KBM-7 (cell line): Measurements from ENCODE around the gene RASGEF1C.
"Not testable (repeated sequence)": the region's sequence is repeated elsewhere in the genome, so short reads cannot be mapped to it uniquely, and the experiment has no call there.

Experiments used
- DNase-seq: peaks from one replicate; pipeline ENCODE4 v3.0.0-alpha.2; 2015
- in situ Hi-C: fragments of 300-500 bp; cut with MboI; formaldehyde crosslinking; loops from 2 replicates; pipeline ENCODE4 v1.14.3; 2020; ENCODE audit warnings: low sequenced_read_pairs, low pct_unique_long_range_greater_than_20kb, mixed read lengths

Gene RASGEF1C

GRCh38 chr5:180212363-180213255, 3.6 kb upstream of the RASGEF1C start:
- in situ Hi-C loops, result no loop called here

DNA sequence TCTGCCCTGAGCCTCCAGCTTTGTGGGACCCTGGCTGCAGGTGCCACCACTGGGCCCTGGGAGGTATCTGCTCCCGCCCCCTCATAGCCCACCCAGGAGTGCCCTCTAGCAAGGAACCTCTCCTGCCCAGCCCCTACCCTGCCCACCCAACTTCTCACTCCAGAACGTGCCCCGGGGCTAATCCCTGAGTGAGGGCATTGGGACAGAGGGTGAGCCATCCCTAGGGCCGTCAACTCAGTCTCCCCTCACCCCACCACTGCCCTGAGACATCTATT, 2.7 kb upstream of the RASGEF1C start:
- in situ Hi-C loops, result no loop called here
- DNase-seq, result no peak

More at GRCh38 chr5:180212363-180213255, 3.6 kb upstream of the RASGEF1C start:
- DNase-seq, result no peak

- DNase-seq, result no peak
- in situ Hi-C loops, result no loop called here
Observed at GRCh38 chr5:180210961-180211760, 2.1 kb upstream of the RASGEF1C start.

- DNase-seq, in situ Hi-C loops: not testable (repeated sequence)
Observed at GRCh38 chr5:180210077-180210476, 1.1 kb upstream of the RASGEF1C start.

- in situ Hi-C loops, result no loop called here
- DNase-seq, result peak; percentile 10
Observed at GRCh38 chr5:180208435-180209081, 453 bp downstream of the RASGEF1C start.

- no peak for DNase-seq
- in situ Hi-C loops, result no loop called here
Observed at GRCh38 chr5:180208038-180208434, 975 bp downstream of the RASGEF1C start.

DNA sequence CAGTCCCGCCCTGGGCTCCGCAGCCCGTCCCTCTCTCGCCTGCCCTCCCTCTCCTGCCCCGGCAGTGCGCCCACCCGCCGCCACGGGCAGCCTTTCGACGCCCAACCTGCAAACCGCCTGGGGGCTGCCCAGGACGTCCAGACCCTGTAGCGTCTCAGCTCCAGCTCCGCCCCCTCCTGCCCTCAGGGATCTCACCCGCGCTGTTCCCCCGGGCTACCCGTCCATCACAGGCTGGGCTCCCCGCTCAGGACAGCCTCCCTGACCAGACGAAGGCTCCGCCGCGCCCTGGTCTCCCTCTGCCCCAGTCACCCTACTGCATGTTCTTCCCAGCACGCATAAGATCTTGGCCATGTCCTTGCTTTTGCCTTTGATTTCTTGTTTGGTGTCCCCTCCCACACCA, 1.4 kb downstream of the RASGEF1C start:
- DNase-seq, result no peak
- in situ Hi-C loops, result no loop called here

DNA sequence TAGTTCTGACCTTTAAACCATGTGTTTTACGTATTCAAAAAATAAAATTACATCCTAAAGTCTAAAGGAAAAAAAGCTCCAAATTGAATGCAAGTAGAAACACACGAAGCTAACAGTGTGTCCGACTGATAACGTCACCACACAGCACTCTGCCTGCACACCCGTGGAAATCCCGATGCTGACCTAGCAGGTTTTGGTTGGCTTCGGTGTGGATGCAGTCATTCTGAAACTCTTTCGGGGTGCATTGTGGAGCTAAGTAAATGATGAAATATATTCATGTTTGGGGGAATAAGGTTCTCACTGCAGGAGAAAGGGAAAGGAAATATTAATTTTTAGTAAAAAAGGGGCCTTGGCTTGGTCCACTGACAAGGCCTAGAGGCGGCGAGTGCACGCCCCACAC, 2.0 kb downstream of the RASGEF1C start:
- in situ Hi-C loops, result no loop called here
- DNase-seq, result no peak

DNA sequence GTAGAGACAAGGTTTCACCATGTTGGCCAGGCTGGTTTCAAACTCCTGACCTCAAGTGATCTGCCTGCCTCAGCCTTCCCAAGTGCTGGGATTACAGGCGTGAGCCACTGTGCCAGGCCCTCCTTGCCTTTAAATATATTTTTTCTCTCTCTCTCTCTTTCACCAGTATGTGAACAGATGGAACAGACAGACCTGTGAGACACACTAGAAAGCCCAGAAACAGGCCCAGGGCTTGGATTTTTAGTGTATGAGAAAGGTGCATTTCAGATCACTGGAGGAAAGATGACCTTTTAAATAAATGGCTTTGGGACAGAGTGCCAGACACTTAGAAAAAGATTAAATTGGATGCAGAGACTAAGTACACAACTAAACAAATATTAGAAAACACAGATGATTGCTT, 3.1 kb downstream of the RASGEF1C start:
- no peak for DNase-seq
- in situ Hi-C loops, result no loop called here

DNA sequence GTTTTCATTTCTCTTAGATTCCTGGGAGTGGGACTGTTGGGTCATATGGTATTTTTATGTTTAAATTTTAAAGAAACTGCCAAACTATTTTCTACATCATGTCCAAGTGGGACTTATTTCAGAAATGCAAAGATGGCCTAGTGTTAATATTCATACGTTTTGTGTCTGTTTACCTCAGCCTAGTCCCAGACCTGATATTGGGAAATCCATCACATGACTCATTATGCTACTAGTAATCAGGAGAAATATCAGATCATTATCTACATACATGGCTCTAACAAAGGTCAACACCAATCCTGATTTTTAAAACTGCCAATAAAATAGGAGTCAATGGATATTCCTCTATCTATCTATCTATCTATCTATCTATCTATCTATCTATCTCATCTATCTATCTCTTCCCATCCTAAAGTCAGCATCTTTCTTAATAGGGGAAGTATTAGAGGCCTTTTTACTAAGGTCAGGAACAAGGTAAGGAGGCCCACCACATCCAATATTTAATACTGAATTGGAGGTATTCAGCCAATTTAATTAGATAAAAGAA, 4.7 kb downstream of the RASGEF1C start:
- DNase-seq, result no peak
- in situ Hi-C loops, result no loop called here

GRCh38 chr5:180202939-180203573, 6.0 kb downstream of the RASGEF1C start:
- in situ Hi-C loops, result no loop called here
- no peak for DNase-seq

DNA sequence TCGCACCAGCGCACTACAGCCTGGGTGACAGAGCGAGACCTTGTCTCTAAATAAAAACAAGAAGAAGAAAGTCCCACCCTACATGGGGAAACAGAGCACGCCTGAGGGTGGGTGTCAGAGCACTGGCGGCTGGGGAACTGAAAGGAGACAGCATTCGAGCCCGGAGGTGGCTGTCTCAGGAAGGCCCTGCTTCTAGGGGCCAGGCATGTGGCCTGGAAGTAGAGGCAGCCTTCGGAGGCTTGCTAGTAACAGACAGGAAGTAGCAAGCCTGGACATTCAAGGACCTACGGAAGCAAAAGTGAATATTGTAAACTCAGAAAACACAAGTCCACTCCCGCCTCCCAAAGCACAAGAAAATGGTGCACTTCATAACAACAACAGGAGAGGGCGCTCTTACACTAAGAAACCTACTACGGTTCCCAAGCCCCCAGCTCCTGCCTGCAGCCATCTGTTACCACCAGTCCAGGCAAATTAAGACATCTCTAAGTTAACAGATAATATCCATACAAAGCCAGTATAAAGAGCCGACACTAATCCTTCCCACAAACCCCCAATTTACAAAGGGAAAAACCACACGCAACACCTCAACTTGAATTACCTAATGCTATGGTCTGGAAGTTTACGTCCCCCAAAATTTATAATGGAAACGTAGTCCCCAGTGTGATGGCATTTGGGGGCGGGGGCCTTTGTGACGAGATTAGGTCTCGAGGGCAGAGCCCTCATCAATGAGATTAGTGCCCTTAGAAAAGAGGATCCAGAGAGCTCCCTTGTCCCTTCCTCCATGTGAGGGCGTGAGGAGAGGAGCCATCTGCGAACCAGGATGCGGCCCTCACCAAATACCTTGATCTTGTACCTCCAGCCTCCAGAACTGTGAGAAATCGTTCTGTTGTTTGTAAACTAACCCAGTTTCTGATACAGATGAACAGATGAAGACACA, 7.7 kb downstream of the RASGEF1C start:
- in situ Hi-C loops, result no loop called here
- DNase-seq, result peak; percentile 82

DNA sequence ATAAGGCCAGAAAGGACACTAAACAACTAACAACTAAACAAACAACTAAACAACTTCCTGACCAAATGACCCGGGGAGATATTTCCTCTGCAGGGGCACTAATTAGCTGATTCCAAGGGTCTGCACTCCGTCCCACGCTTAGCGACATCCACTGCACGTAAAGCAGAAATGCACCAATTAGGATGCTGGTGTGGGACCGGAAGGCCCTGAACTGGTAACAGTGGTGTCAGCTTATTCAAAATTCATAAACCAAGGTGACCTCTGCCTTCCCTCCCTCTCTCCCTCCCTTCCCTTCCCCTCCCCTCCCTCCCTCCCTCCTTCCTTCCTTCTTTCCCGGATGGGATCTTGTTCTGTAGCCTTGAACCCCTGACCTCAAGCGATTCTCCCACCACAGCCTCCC, 9.6 kb downstream of the RASGEF1C start:
- no peak for DNase-seq
- in situ Hi-C loops, result no loop called here

DNA sequence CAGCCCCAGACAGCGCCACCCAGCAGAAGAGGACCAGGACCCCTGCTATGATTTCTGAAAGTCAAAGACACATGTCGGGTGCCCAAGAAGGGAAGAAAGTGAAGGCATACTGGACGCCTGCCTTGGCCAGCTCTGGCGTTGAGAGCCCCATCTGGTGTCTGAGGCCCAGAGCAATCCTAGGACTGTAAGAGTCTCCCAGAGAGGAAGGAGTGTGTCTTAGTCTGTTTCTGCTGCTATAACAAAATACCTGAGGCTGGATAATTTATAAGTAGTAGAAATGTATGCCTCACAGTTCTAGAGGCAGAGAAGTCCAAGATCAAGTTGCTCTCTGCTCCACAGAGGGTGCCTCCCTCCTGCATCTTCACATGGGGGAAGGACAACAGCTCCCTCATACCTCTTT, 10.8 kb downstream of the RASGEF1C start:
- no peak for DNase-seq
- in situ Hi-C loops, result no loop called here

GRCh38 chr5:180197016-180197702, 11.9 kb downstream of the RASGEF1C start:
- in situ Hi-C loops, result no loop called here
- no peak for DNase-seq

- in situ Hi-C loops, result no loop called here
- no peak for DNase-seq
Observed at GRCh38 chr5:180194410-180195345, 14.3 kb downstream of the RASGEF1C start.
